SK-N-SH (cell line): Measurements from ENCODE around the gene CCDC34. TPM values are rescaled to one million over a fixed set of nuclear protein-coding genes. Genes with fewer than 3 reads are reported as not detected.

Experiments used
- EZH2phosphoT487 ChIP-seq: fragments of 200-600 bp; sonication (generic); IDR thresholded peaks from 2 replicates; pipeline ENCODE4 v1.6.1; 2017; ENCODE audit warnings: low read depth, mixed run types, mild to moderate bottlenecking, antibody characterized with exemption, moderate library complexity, borderline replicate concordance
- FOSL2 ChIP-seq: IDR thresholded peaks from 2 replicates; pipeline ENCODE4 v1.4.0; 2012; ENCODE audit warnings: low read depth, mild to moderate bottlenecking, moderate library complexity, borderline replicate concordance
- FOXJ3 ChIP-seq: sonication (generic); formaldehyde crosslinking; IDR thresholded peaks from 2 replicates; pipeline ENCODE4 v1.5.1; 2020; ENCODE audit warnings: mild to moderate bottlenecking, missing genetic modification reagents
- FOXM1 ChIP-seq: IDR thresholded peaks from 2 replicates; pipeline ENCODE4 v1.4.0; 2012; ENCODE audit warnings: low read depth, mild to moderate bottlenecking
- PBX3 ChIP-seq: IDR thresholded peaks from 2 replicates; pipeline ENCODE4; 2012
- POLR2AphosphoS5 ChIP-seq: IDR thresholded peaks from 2 replicates; pipeline ENCODE4 v1.6.1; 2012; ENCODE audit warnings: low read depth, low read length
- RCOR1 ChIP-seq: fragments of 150-350 bp; IDR thresholded peaks from 2 replicates; pipeline ENCODE4 v1.6.1; 2017; ENCODE audit warnings: antibody characterized with exemption, low read length
- REST ChIP-seq: IDR thresholded peaks from 2 replicates; pipeline ENCODE4 v1.6.1; 2012; ENCODE audit warnings: mild to moderate bottlenecking, low read depth, low read length, moderate library complexity
- RFX5 ChIP-seq: IDR thresholded peaks from 2 replicates; pipeline ENCODE4 v1.6.1; 2012; ENCODE audit warnings: mild to moderate bottlenecking, improper control_type of control experiment, low read length
- RXRA ChIP-seq: IDR thresholded peaks from 2 replicates; pipeline ENCODE4 v1.4.0; 2012; ENCODE audit warnings: low read depth, mild to moderate bottlenecking, borderline replicate concordance
- USF1 ChIP-seq: IDR thresholded peaks from 2 replicates; pipeline ENCODE4 v1.4.0; 2012; ENCODE audit warnings: low read depth, borderline replicate concordance
- USF2 ChIP-seq: fragments of 150-350 bp; IDR thresholded peaks from 2 replicates; pipeline ENCODE4 v1.6.1; 2017; ENCODE audit warnings: antibody characterized with exemption, low read length, low read depth, borderline replicate concordance
- YY1 ChIP-seq: IDR thresholded peaks from 2 replicates; pipeline ENCODE4 v1.4.0; 2012; ENCODE audit warnings: low read depth, mild to moderate bottlenecking
- polyA plus RNA-seq, 3 experiments: library from polyadenylated mRNA; depleted of rRNA; stranded (reverse); fragments of >200 nt; gene quantifications; 2 replicates each; pipeline ENCODE4 v1.2.3, GENCODE V29; 2012
- TF ChIP-seq, protein P1 (sequence below): IDR thresholded peaks from 2 replicates; pipeline ENCODE4 v1.4.0; 2012; ENCODE audit warnings: low read depth

Gene CCDC34
- polyA plus RNA-seq, 1 of the 3 experiments (the other 2 are of a cell fraction): 6.7 TPM

DNA sequence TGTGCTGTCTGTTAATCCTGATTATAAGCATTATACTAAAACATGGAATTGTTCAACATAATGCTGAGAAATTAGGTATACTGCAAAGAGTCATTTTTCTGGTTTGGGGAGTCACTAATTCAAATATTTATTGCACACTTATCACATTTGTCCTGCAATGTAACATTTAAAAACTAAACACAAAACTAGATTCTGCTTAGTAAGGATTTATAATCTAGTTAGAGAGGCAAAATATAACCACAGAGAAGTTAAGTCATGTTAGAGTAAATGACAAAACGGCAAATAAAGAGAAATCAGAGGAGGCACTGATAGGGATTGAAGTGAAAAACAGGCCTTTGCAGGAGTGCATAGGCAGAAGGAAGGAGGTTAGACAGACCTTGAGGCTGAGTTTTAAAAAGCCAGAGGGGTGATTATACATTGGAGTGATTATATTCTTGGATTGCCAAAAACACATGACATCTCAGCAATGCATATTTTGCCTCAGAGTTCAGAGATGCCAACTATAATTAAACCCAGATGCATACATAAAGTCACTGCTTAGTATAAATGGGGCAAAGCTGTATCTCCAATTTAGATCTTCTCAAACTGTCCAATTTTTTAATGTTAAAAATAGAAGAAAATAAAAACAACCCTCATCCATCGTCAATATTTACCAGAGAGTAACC, 49.7 kb downstream of the CCDC34 start (continued):
- TF ChIP-seq USF2 (no peak), REST (no peak), PBX3 (peak; percentile 72), FOXJ3 (CRISPR knock-in tag) (no peak), EZH2phosphoT487 (no peak), FOXM1 (no peak), YY1 (no peak), RFX5 (no peak), USF1 (no peak), RXRA (peak; percentile 54; the same call in 1 of the 2 replicates), POLR2AphosphoS5 (peak; percentile 41; the same call in 1 of the 2 replicates), RCOR1 (peak; percentile 79), FOSL2 (0 out of 2 replicates have a peak, but pooled peaks have one; percentile 33)
- TF ChIP-seq, protein P1, sequence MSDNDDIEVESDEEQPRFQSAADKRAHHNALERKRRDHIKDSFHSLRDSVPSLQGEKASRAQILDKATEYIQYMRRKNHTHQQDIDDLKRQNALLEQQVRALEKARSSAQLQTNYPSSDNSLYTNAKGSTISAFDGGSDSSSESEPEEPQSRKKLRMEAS: no peak
